ENCODE data around the gene DCLRE1B.

DNA sequence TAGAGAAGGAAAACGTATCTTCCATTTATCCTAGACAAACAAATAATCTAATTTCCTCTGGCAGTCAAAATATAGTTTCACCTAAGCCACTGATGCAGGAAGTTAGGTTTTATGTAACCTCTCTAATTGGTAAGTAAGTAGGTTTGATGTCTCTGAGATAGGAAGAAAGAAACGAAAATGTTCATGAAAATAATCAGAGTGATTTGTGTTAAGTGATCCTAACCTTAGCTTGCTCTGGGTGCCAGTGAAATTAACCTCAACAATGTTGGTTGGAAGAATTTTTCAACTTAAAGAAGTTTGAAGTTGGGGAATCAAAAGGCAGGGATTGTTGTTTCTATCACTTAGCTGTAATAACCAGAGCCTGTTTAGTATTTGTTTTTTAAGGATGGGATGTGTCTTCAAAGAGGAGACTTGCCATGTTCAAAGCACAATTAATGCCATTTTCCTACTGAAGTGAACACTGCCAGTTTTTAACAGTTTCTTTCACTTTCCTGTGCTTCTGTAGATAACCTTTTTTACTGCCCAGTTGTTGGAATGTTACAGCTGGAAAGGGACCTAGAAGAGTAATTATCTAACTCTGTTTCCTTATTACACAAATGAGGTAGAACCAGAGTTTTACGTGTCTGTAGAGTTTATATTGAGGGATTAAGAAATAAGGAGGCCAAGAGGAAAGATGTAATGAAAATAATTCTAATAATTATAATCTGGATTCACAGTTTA, 42.4 kb downstream of the DCLRE1B start:
- TF ChIP-seq, protein P1, sequence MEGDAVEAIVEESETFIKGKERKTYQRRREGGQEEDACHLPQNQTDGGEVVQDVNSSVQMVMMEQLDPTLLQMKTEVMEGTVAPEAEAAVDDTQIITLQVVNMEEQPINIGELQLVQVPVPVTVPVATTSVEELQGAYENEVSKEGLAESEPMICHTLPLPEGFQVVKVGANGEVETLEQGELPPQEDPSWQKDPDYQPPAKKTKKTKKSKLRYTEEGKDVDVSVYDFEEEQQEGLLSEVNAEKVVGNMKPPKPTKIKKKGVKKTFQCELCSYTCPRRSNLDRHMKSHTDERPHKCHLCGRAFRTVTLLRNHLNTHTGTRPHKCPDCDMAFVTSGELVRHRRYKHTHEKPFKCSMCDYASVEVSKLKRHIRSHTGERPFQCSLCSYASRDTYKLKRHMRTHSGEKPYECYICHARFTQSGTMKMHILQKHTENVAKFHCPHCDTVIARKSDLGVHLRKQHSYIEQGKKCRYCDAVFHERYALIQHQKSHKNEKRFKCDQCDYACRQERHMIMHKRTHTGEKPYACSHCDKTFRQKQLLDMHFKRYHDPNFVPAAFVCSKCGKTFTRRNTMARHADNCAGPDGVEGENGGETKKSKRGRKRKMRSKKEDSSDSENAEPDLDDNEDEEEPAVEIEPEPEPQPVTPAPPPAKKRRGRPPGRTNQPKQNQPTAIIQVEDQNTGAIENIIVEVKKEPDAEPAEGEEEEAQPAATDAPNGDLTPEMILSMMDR (conservative IDR thresholded peaks at IDR 0.05): no peak
- no peak for TF ChIP-seq ZFX (IDR thresholded peaks at IDR 0.05)
